Trophoblast cell (in vitro differentiated cells and primary cell): ENCODE data around the gene HRH3.

Source experiments
- DNase-seq, 2 donors: peaks; one replicate each; pipeline ENCODE4 v3.0.0-alpha.2; 2016
- H2AFZ ChIP-seq: 2 replicates; pipeline ENCODE4 v1.6.1; 2013; ENCODE audit warnings: low read length, moderate library complexity, mild to moderate bottlenecking; ENCODE audit not compliant: insufficient read depth, poor library complexity
- H2AK5ac ChIP-seq: 2 replicates; pipeline ENCODE4 v1.6.1; 2013; ENCODE audit warnings: mild to moderate bottlenecking, low read length
- H2BK120ac ChIP-seq: 2 replicates; pipeline ENCODE4 v1.6.1; 2013; ENCODE audit warnings: low read length, mild to moderate bottlenecking, moderate library complexity; ENCODE audit not compliant: insufficient read depth, poor library complexity
- H2BK12ac ChIP-seq: 2 replicates; pipeline ENCODE4 v1.6.1; 2013; ENCODE audit warnings: mild to moderate bottlenecking, low read length, moderate library complexity
- H2BK5ac ChIP-seq: 2 replicates; pipeline ENCODE4 v1.6.1; 2013; ENCODE audit warnings: low read length, low read depth, moderate library complexity, mild to moderate bottlenecking; ENCODE audit not compliant: poor library complexity
- H3K14ac ChIP-seq: 2 replicates; pipeline ENCODE4 v1.6.1; 2013; ENCODE audit warnings: mild to moderate bottlenecking, low read length
- H3K18ac ChIP-seq: 2 replicates; pipeline ENCODE4 v1.6.1; 2013; ENCODE audit warnings: mild to moderate bottlenecking, low read length
- H3K23ac ChIP-seq: 2 replicates; pipeline ENCODE4 v1.6.1; 2013; ENCODE audit warnings: low read length
- H3K27ac ChIP-seq: 2 replicates; pipeline ENCODE4 v1.5.1; 2013; ENCODE audit warnings: low read depth, mild to moderate bottlenecking, inconsistent platforms, low read length, moderate library complexity
- H3K27me3 ChIP-seq: 2 replicates; pipeline ENCODE4 v1.6.1; 2013; ENCODE audit warnings: inconsistent platforms, mild to moderate bottlenecking, low read length, moderate library complexity; ENCODE audit not compliant: insufficient read depth
- H3K36me3 ChIP-seq, 2 experiments: 1 replicate in 1 of 2; 2 replicates in 1 of 2; pipeline ENCODE4 v1.6.1; 2013; ENCODE audit warnings: low read length in 2 of 2, mild to moderate bottlenecking in 2 of 2, moderate library complexity in 1 of 2; ENCODE audit not compliant: insufficient read depth in 2 of 2, control insufficient read depth in 1 of 2
- H3K4ac ChIP-seq: 2 replicates; pipeline ENCODE4 v1.6.1; 2013; ENCODE audit warnings: low read depth, mild to moderate bottlenecking, low read length, moderate library complexity
- H3K4me1 ChIP-seq, 2 experiments: 1 replicate in 1 of 2; 2 replicates in 1 of 2; pipeline ENCODE4 v1.6.1; 2013; ENCODE audit warnings: low read length in 2 of 2, mild to moderate bottlenecking in 2 of 2, moderate library complexity in 1 of 2; ENCODE audit not compliant: insufficient read depth in 2 of 2, control insufficient read depth in 1 of 2
- H3K4me2 ChIP-seq: 2 replicates; pipeline ENCODE4 v1.6.1; 2013; ENCODE audit warnings: inconsistent platforms, mild to moderate bottlenecking, low read length, moderate library complexity
- H3K4me3 ChIP-seq: 2 replicates; pipeline ENCODE4 v1.5.1; 2013; ENCODE audit warnings: mild to moderate bottlenecking, low read depth, low read length, inconsistent platforms
- H3K79me1 ChIP-seq: one replicate; pipeline ENCODE4 v1.6.1; 2013; ENCODE audit warnings: low read length
- H3K79me2 ChIP-seq: 2 replicates; pipeline ENCODE4 v1.6.1; 2013; ENCODE audit warnings: low read length, mild to moderate bottlenecking; ENCODE audit not compliant: control insufficient read depth, insufficient read depth, poor library complexity
- H3K9ac ChIP-seq: 2 replicates; pipeline ENCODE4 v1.6.1; 2013; ENCODE audit warnings: mild to moderate bottlenecking, low read length
- H3K9me3 ChIP-seq: 2 replicates; pipeline ENCODE4 v1.6.1; 2013; ENCODE audit warnings: low read depth, mild to moderate bottlenecking, control low read depth, inconsistent platforms, low read length; ENCODE audit not compliant: insufficient read depth
- H4K12ac ChIP-seq: 2 replicates; pipeline ENCODE4 v1.6.1; 2013; ENCODE audit warnings: low read depth, mild to moderate bottlenecking, low read length, moderate library complexity
- H4K8ac ChIP-seq: 2 replicates; pipeline ENCODE4 v1.6.1; 2013; ENCODE audit warnings: low read depth, mild to moderate bottlenecking, low read length, moderate library complexity
- H4K91ac ChIP-seq: one replicate; pipeline ENCODE4 v1.6.1; 2013; ENCODE audit warnings: low read depth, mild to moderate bottlenecking, low read length, moderate library complexity
- WGBS: extraction: QIAGEN DNeasy Blood & Tissue Kit; methylation state at CpG from one replicate; pipeline ENCODE4 v1.1.7; 2013; ENCODE audit warnings: missing lambda C conversion rate; ENCODE audit not compliant: insufficient read length, insufficient coverage; ENCODE audit errors: extremely low coverage; 5-methylcytosine and 5-hydroxymethylcytosine counted together

HRH3 gene

GRCh38 chr20:62197801-62198200 is 22.3 kb downstream of the HRH3 start:
- no peak overlapping the region for H3K18ac ChIP-seq
- H3K4ac ChIP-seq = no peak overlapping the region
- H3K79me2 ChIP-seq = no peaks in the 10 kb centered on the region
- H3K9ac ChIP-seq = no peak overlapping the region
- no CpG with 5 or more reads among the region's 18 CpGs for WGBS
- no peak overlapping the region for H2AK5ac ChIP-seq
- H2BK120ac ChIP-seq = no peak overlapping the region
- H3K14ac ChIP-seq = no peak overlapping the region
- no peak for DNase-seq
- no peak overlapping the region for H4K91ac ChIP-seq
- no peak overlapping the region for H4K12ac ChIP-seq
- H2AFZ ChIP-seq = no peak overlapping the region
- H3K36me3 ChIP-seq = peaks cover 49 to 59% of the 10 kb centered on the region in 2 experiments
- H3K4me3 ChIP-seq = no peak overlapping the region
- H3K27ac ChIP-seq = no peak overlapping the region
- peaks cover 2% of the 10 kb centered on the region for H3K9me3 ChIP-seq
- H4K8ac ChIP-seq = no peak overlapping the region
- no peak overlapping the region for H2BK5ac ChIP-seq
- no peak overlapping the region for H3K23ac ChIP-seq
- H3K4me1 ChIP-seq = no peaks in the 10 kb centered on the region
- H3K4me2 ChIP-seq = no peak overlapping the region
- no peaks in the 10 kb centered on the region for H3K79me1 ChIP-seq
- H3K27me3 ChIP-seq = no peaks in the 10 kb centered on the region
- no peak overlapping the region for H2BK12ac ChIP-seq

DNA sequence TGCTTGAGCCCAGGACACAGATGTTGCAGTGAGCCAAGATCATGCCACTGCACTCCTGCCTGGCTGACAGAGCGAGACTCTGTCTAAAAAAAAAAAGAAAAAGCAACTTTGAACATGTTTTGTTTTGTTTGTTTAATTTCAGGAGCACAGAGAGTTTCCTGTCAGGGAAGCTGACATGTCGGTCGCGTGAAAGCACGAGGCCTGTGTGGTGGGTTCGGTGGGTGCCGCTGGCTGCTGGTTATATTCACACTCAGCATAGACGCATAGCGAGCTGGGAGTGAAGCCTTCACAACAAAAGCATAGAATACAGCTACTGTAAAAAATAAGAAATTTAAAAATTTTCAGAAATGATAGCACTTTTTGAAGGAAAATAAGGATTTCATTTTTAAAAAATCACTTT is 22.8 kb downstream of the HRH3 start:
- Histone ChIP-seq H3K36me3 (peaks cover 47 to 57% of the 10 kb centered on the region in 2 experiments), H3K79me2 (no peaks in the 10 kb centered on the region), H2BK12ac (no peak overlapping the region), H3K4ac (no peak overlapping the region), H3K4me3 (no peak overlapping the region), H3K27ac (no peak overlapping the region), H3K9me3 (peaks cover 2% of the 10 kb centered on the region), H3K79me1 (no peaks in the 10 kb centered on the region), H3K4me1 (no peaks in the 10 kb centered on the region), H3K18ac (no peak overlapping the region), H4K91ac (no peak overlapping the region), H4K12ac (no peak overlapping the region), H2BK5ac (no peak overlapping the region), H3K14ac (no peak overlapping the region), H3K23ac (no peak overlapping the region), H3K9ac (no peak overlapping the region), H2AK5ac (no peak overlapping the region), H3K27me3 (no peaks in the 10 kb centered on the region), H2AFZ (no peak overlapping the region), H3K4me2 (no peak overlapping the region), H2BK120ac (no peak overlapping the region), H4K8ac (no peak overlapping the region)
- no peak for DNase-seq
- no CpG with 5 or more reads among the region's 9 CpGs for WGBS

GRCh38 chr20:62196286-62196685 is 23.8 kb downstream of the HRH3 start:
- no peak overlapping the region for H3K4me3 ChIP-seq

DNA sequence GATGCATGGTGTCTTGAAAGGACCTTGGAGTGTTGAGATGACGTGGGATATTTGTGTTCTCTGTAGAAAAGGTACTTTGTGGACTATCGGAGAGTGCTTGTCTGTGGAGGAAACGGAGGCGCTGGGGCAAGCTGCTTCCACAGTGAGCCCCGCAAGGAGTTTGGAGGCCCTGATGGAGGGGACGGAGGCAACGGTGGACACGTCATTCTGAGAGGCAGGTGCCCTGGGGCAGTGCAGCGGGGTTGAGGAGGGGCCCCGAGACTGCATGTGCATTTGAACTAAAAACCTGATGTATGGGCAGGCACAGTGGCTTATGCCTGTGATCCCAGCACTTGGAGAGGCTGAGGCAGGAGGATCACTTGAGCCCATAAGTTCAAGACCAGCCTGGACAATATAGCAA is 24.3 kb downstream of the HRH3 start:
- Histone ChIP-seq H3K27me3 (no peaks in the 10 kb centered on the region), H3K4me2 (no peak overlapping the region), H3K79me1 (no peaks in the 10 kb centered on the region), H3K9ac (no peak overlapping the region), H3K4me1 (no peaks in the 10 kb centered on the region), H3K9me3 (peaks cover 2% of the 10 kb centered on the region), H4K8ac (no peak overlapping the region), H3K23ac (no peak overlapping the region), H2AFZ (no peak overlapping the region), H2BK5ac (no peak overlapping the region), H2AK5ac (no peak overlapping the region), H3K4ac (no peak overlapping the region), H3K14ac (no peak overlapping the region), H4K12ac (no peak overlapping the region), H3K18ac (no peak overlapping the region), H4K91ac (no peak overlapping the region), H2BK12ac (no peak overlapping the region), H3K27ac (no peak overlapping the region), H2BK120ac (no peak overlapping the region), H3K4me3 (no peak overlapping the region), H3K36me3 (peaks cover 40 to 44% of the 10 kb centered on the region in 2 experiments), H3K79me2 (no peaks in the 10 kb centered on the region)
- WGBS = no CpG with 5 or more reads among the region's 10 CpGs
- DNase-seq = no peak

More at GRCh38 chr20:62196286-62196685, 23.8 kb downstream of the HRH3 start:
- Histone ChIP-seq H2BK5ac (no peak overlapping the region), H4K8ac (no peak overlapping the region), H3K9ac (no peak overlapping the region), H3K4ac (no peak overlapping the region), H4K12ac (no peak overlapping the region), H3K27ac (no peak overlapping the region), H2BK120ac (no peak overlapping the region), H3K79me2 (no peaks in the 10 kb centered on the region), H2BK12ac (no peak overlapping the region), H2AFZ (no peak overlapping the region), H3K36me3 (peaks cover 41 to 47% of the 10 kb centered on the region in 2 experiments), H2AK5ac (no peak overlapping the region), H3K18ac (no peak overlapping the region), H3K27me3 (no peaks in the 10 kb centered on the region), H3K4me1 (no peaks in the 10 kb centered on the region), H3K79me1 (no peaks in the 10 kb centered on the region), H3K14ac (no peak overlapping the region), H3K23ac (no peak overlapping the region), H4K91ac (no peak overlapping the region), H3K9me3 (peaks cover 2% of the 10 kb centered on the region), H3K4me2 (no peak overlapping the region)
- WGBS = no CpG with 5 or more reads among the region's 10 CpGs
- no peak for DNase-seq
